Measurements from ENCODE around the gene URB1. TPM values are rescaled to one million over a fixed set of nuclear protein-coding genes. Genes with fewer than 3 reads are reported as not detected.
A peak's percentile ranks its signal among the peaks of the same experiment; 100 is the strongest.

Gene URB1
- total RNA-seq, 4 donors from 2014 or later, result 6.4 to 8.7 (median 7.3) TPM

GRCh38 chr21:32368386-32368785, 24.4 kb downstream of the URB1 start:
- H3K4me1 ChIP-seq, result peaks cover 0 to 16% (median 7%) of the 10 kb centered on the region in 4 donors
- TF ChIP-seq POLR2A (IDR thresholded peaks at IDR 0.05), result no peak
- TF ChIP-seq CTCF (IDR thresholded peaks at IDR 0.05), result no peak
- TF ChIP-seq EP300 (IDR thresholded peaks at IDR 0.05; ENCODE audit: low read depth), result no peak
- no peak for TF ChIP-seq POLR2AphosphoS5 (IDR thresholded peaks at IDR 0.05)
- intact Hi-C loops (cut with DNase I; ENCODE audit: low total_unique reads) (no loop called here), in situ Hi-C loops (cut with MboI; ENCODE audit: low pct_ligation_motif_present in 1 of 4, low pct_unique_long_range_greater_than_20kb in 1 of 4, low sequenced_read_pairs in 3 of 4) (no loop called here)
- DNase-seq, result no peak
- WGBS, 2 donors (ENCODE audit: low coverage in 1 of 2), result 57 to 87% methylated on average over 3 to 9 of the region's 9 CpGs
- peaks cover 0 to 8% (median 0%) of the 10 kb centered on the region in 4 donors for H3K36me3 ChIP-seq
- no peaks in the 10 kb centered on the region for H3K9me3 ChIP-seq
- no peaks in the 10 kb centered on the region for H3K27me3 ChIP-seq
- no peak overlapping the region for H3K27ac ChIP-seq
- H3K4me3 ChIP-seq, result no peak overlapping the region

GRCh38 chr21:32367158-32367557, 25.7 kb downstream of the URB1 start:
- TF ChIP-seq POLR2AphosphoS5 (IDR thresholded peaks at IDR 0.05), result no peak
- TF ChIP-seq EP300 (IDR thresholded peaks at IDR 0.05; ENCODE audit: low read depth), result no peak
- no peak for TF ChIP-seq POLR2A (IDR thresholded peaks at IDR 0.05)
- no peak for TF ChIP-seq CTCF (IDR thresholded peaks at IDR 0.05)
- intact Hi-C loops (cut with DNase I; ENCODE audit: low total_unique reads), result no loop called here
- WGBS, 2 donors (ENCODE audit: low coverage in 1 of 2), result 100% methylated on average over 1 of the region's 1 CpG

GRCh38 chr21:32366191-32366590, 26.6 kb downstream of the URB1 start:
- Histone ChIP-seq H3K27ac (no peak overlapping the region), H3K27me3 (no peaks in the 10 kb centered on the region), H3K36me3 (peaks cover 0 to 8% (median under 1%) of the 10 kb centered on the region in 4 donors), H3K4me3 (no peak overlapping the region), H3K9me3 (no peaks in the 10 kb centered on the region), H3K4me1 (peaks cover 0 to 13% (median 7%) of the 10 kb centered on the region in 4 donors)
- no peak for TF ChIP-seq CTCF (IDR thresholded peaks at IDR 0.05)
- no peak for TF ChIP-seq POLR2A (IDR thresholded peaks at IDR 0.05)
- no peak for TF ChIP-seq EP300 (IDR thresholded peaks at IDR 0.05; ENCODE audit: low read depth)
- TF ChIP-seq POLR2AphosphoS5 (IDR thresholded peaks at IDR 0.05), result no peak
- DNase-seq, result no peak
- in situ Hi-C loops (cut with MboI; ENCODE audit: low pct_ligation_motif_present in 1 of 4, low pct_unique_long_range_greater_than_20kb in 1 of 4, low sequenced_read_pairs in 3 of 4), result no loop called here
- intact Hi-C loops (cut with DNase I; ENCODE audit: low total_unique reads), result no loop called here
- WGBS, 2 donors (ENCODE audit: low coverage in 1 of 2), result 96% methylated on average over 4 of the region's 4 CpGs; no CpG with 5 or more reads in 1 of the 2 donors

More at GRCh38 chr21:32367158-32367557, 25.7 kb downstream of the URB1 start:
- peaks cover 0 to 13% (median 7%) of the 10 kb centered on the region in 4 donors for H3K4me1 ChIP-seq
- DNase-seq, result no peak
- H3K27me3 ChIP-seq, result no peaks in the 10 kb centered on the region
- no peak overlapping the region for H3K27ac ChIP-seq
- H3K36me3 ChIP-seq, result peaks cover 0 to 8% (median 0%) of the 10 kb centered on the region in 4 donors
- H3K9me3 ChIP-seq, result no peaks in the 10 kb centered on the region
- in situ Hi-C loops (cut with MboI; ENCODE audit: low pct_ligation_motif_present in 1 of 4, low pct_unique_long_range_greater_than_20kb in 1 of 4, low sequenced_read_pairs in 3 of 4), result no loop called here
- H3K4me3 ChIP-seq, result no peak overlapping the region

GRCh38 chr21:32364796-32365195, 28.0 kb downstream of the URB1 start:
- intact Hi-C loops (cut with DNase I; ENCODE audit: low total_unique reads) (no loop called here), in situ Hi-C loops (cut with MboI; ENCODE audit: low pct_ligation_motif_present in 1 of 4, low pct_unique_long_range_greater_than_20kb in 1 of 4, low sequenced_read_pairs in 3 of 4) (no loop called here)
- WGBS, 2 donors (ENCODE audit: low coverage in 1 of 2), result 62 to 71% methylated on average over 1 to 4 of the region's 4 CpGs
- peaks cover 0 to 13% (median 7%) of the 10 kb centered on the region in 4 donors for H3K4me1 ChIP-seq
- peak overlapping the region; percentile 35 to 69 (median 56) for H3K27ac ChIP-seq
- TF ChIP-seq CTCF (IDR thresholded peaks at IDR 0.05), result no peak
- no peak for TF ChIP-seq EP300 (IDR thresholded peaks at IDR 0.05; ENCODE audit: low read depth)
- no peak for TF ChIP-seq POLR2AphosphoS5 (IDR thresholded peaks at IDR 0.05)
- no peak for TF ChIP-seq POLR2A (IDR thresholded peaks at IDR 0.05)
- H3K27me3 ChIP-seq, result no peaks in the 10 kb centered on the region
- H3K36me3 ChIP-seq, result peaks cover 0 to 14% (median 6%) of the 10 kb centered on the region in 4 donors
- H3K4me3 ChIP-seq, result no peak overlapping the region
- no peaks in the 10 kb centered on the region for H3K9me3 ChIP-seq
- DNase-seq, result no peak

Data from transverse colon (tissue), 4 donors.